ENCODE results near the gene GAGE1. TPM values are rescaled to one million over a fixed set of nuclear protein-coding genes. Genes with fewer than 3 reads are reported as not detected.

Gene GAGE1
- total RNA-seq, 1 experiment from 2014 or later, result not detected

GRCh38 chrX:49644991-49645637 lies 46.3 kb downstream of the GAGE1 start:
- Histone ChIP-seq H3K9me3 (replicated peaks) (no peaks in the 10 kb centered on the region), H3K4me3 (no peak overlapping the region), H3K27me3 (replicated peaks) (no peaks in the 10 kb centered on the region), H3K27ac (no peak overlapping the region), H3K4me1 (replicated peaks) (no peaks in the 10 kb centered on the region), H3K36me3 (no peaks in the 10 kb centered on the region)
- DNase-seq (ENCODE audit: low read depth in 1 of 2, low spot score in 2 of 2), result no peak

- Histone ChIP-seq H3K9me3 (replicated peaks) (no peaks in the 10 kb centered on the region), H3K36me3 (no peaks in the 10 kb centered on the region), H3K4me1 (replicated peaks) (no peaks in the 10 kb centered on the region), H3K4me3 (no peak overlapping the region), H3K27me3 (replicated peaks) (no peaks in the 10 kb centered on the region), H3K27ac (no peak overlapping the region)
- no peak for DNase-seq (ENCODE audit: low read depth in 1 of 2, low spot score in 2 of 2)
Observed at GRCh38 chrX:49656533-49656932, 57.7 kb downstream of the GAGE1 start.

Other genes starting within 250 kb of the GAGE1 start
- not detected in 2 replicates for gene GAGE12C, start 66.8 kb upstream of the GAGE1 start, total RNA-seq (2014; rRNA removed; shearing (Covaris generic))
- gene GAGE12D, start 57.3 kb upstream of the GAGE1 start, total RNA-seq (2014; rRNA removed; shearing (Covaris generic)), result not detected in 2 replicates
- gene GAGE12E, start 47.7 kb upstream of the GAGE1 start, total RNA-seq (2014; rRNA removed; shearing (Covaris generic)), result not detected in 2 replicates
- not detected in 2 replicates for gene GAGE12F, start 38.2 kb upstream of the GAGE1 start, total RNA-seq (2014; rRNA removed; shearing (Covaris generic))
- not detected in 2 replicates for gene GAGE12G, start 28.6 kb upstream of the GAGE1 start, total RNA-seq (2014; rRNA removed; shearing (Covaris generic))
- not detected in 2 replicates for gene GAGE12H, start 19.1 kb upstream of the GAGE1 start, total RNA-seq (2014; rRNA removed; shearing (Covaris generic))
- gene GAGE2A, start 9.5 kb upstream of the GAGE1 start, total RNA-seq (2014; rRNA removed; shearing (Covaris generic)), result not detected in 2 replicates
- gene PAGE1, start 97.0 kb downstream of the GAGE1 start, total RNA-seq (2014; rRNA removed; shearing (Covaris generic)), result not detected in 2 replicates
- not detected in 2 replicates for gene PAGE4, start 230.3 kb downstream of the GAGE1 start, total RNA-seq (2014; rRNA removed; shearing (Covaris generic))